Astrocyte (in vitro differentiated cells and primary cell): ENCODE data around the gene GUK1. TPM values are rescaled to one million over a fixed set of nuclear protein-coding genes. Genes with fewer than 3 reads are reported as not detected.

Source experiments
- DNase-seq: peaks from one replicate; pipeline ENCODE4 v3.0.0-alpha.2; 2010; ENCODE audit warnings: low read depth
- FAIRE-seq: peaks from 2 replicates; lab custom pipeline; 2011; peaks lifted over from hg19 to GRCh38; lab: Jason Lieb, UNC
- H2AFZ ChIP-seq: 2 replicates; pipeline ENCODE4 v1.6.0; 2012; ENCODE audit warnings: low read depth, low read length, inconsistent platforms
- H3K27ac ChIP-seq: 2 replicates; pipeline ENCODE4 v1.5.1; 2011; ENCODE audit warnings: low read depth, low read length, inconsistent platforms
- H3K27me3 ChIP-seq: 2 replicates; pipeline ENCODE4 v1.6.0; 2011; ENCODE audit warnings: low read length, inconsistent platforms; ENCODE audit not compliant: insufficient read depth
- H3K36me3 ChIP-seq: 2 replicates; pipeline ENCODE4 v1.5.1; 2011; ENCODE audit warnings: low read length, inconsistent platforms; ENCODE audit not compliant: insufficient read depth
- H3K4me1 ChIP-seq: 2 replicates; pipeline ENCODE4 v1.5.1; 2011; ENCODE audit warnings: low read length, inconsistent platforms; ENCODE audit not compliant: insufficient read depth
- H3K4me2 ChIP-seq: 2 replicates; pipeline ENCODE4 v1.6.0; 2012; ENCODE audit warnings: low read length, inconsistent platforms
- H3K4me3 ChIP-seq: 2 replicates; pipeline ENCODE4 v1.5.1; 2011; ENCODE audit warnings: low read depth, mild to moderate bottlenecking, low read length, inconsistent platforms; ENCODE audit not compliant: insufficient read depth
- H3K79me2 ChIP-seq: 2 replicates; pipeline ENCODE4 v1.6.0; 2012; ENCODE audit warnings: mild to moderate bottlenecking, low read length, inconsistent platforms; ENCODE audit not compliant: insufficient read depth
- H3K9ac ChIP-seq: 2 replicates; pipeline ENCODE4 v1.6.0; 2012; ENCODE audit warnings: mild to moderate bottlenecking, low read length, inconsistent platforms
- H3K9me3 ChIP-seq: 2 replicates; pipeline ENCODE4 v1.5.1; 2012; ENCODE audit warnings: low read depth, mild to moderate bottlenecking, low read length, inconsistent platforms; ENCODE audit not compliant: insufficient read depth
- H4K20me1 ChIP-seq: 2 replicates; pipeline ENCODE4 v1.6.0; 2012; ENCODE audit warnings: low read length, inconsistent platforms; ENCODE audit not compliant: insufficient read depth
- H3K27ac Mint-ChIP-seq: one replicate; pipeline ENCODE4 v1.8.0; 2021; ENCODE audit warnings: mild to moderate bottlenecking, mixed read lengths; ENCODE audit not compliant: unreplicated experiment
- H3K27me3 Mint-ChIP-seq: one replicate; pipeline ENCODE4 v1.8.0; 2021; ENCODE audit warnings: low read depth, mixed read lengths; ENCODE audit not compliant: unreplicated experiment
- H3K36me3 Mint-ChIP-seq: one replicate; pipeline ENCODE4 v1.8.0; 2021; ENCODE audit warnings: low read depth, mixed read lengths; ENCODE audit not compliant: unreplicated experiment
- H3K4me1 Mint-ChIP-seq: one replicate; pipeline ENCODE4 v1.8.0; 2021; ENCODE audit warnings: low read depth, mixed read lengths; ENCODE audit not compliant: unreplicated experiment
- H3K4me3 Mint-ChIP-seq: one replicate; pipeline ENCODE4 v1.8.0; 2021; ENCODE audit warnings: mild to moderate bottlenecking, moderate library complexity, mixed read lengths; ENCODE audit not compliant: unreplicated experiment
- H3K9me3 Mint-ChIP-seq: one replicate; pipeline ENCODE4 v1.8.0; 2021; ENCODE audit warnings: mild to moderate bottlenecking, mixed read lengths; ENCODE audit not compliant: unreplicated experiment
- EZH2 ChIP-seq: IDR thresholded peaks from 2 replicates; pipeline ENCODE4 v1.6.1; 2012; ENCODE audit warnings: mild to moderate bottlenecking, low read length, inconsistent platforms; ENCODE audit not compliant: insufficient read depth
- total RNA-seq: library from RNA; stranded (reverse); gene quantifications from 2 replicates; pipeline ENCODE4 v1.2.1, GENCODE V29; 2021
- TF ChIP-seq, protein P1 (sequence below): IDR thresholded peaks from 2 replicates; pipeline ENCODE4 v1.5.1; 2011; ENCODE audit warnings: low read depth, mild to moderate bottlenecking, inconsistent platforms, low read length, moderate library complexity; ENCODE audit not compliant: insufficient read depth

Gene GUK1
- total RNA-seq, 1 donor from 2014 or later: 214 TPM

- Histone ChIP-seq H3K27ac (no peak overlapping the region), H3K79me2 (peaks cover 100% of the 10 kb centered on the region), H3K36me3 (peaks cover 19% of the 10 kb centered on the region)
These were observed 44.1 kb upstream of the GUK1 start for GRCh38 chr1:228095938-228096337.

GRCh38 chr1:228096416-228097332 lies 43.4 kb upstream of the GUK1 start:
- H3K36me3 Mint-ChIP-seq: peaks cover 17% of the 10 kb centered on the region
- H3K4me3 ChIP-seq: no peak overlapping the region
- no peak for FAIRE-seq

More at GRCh38 chr1:228095938-228096337, 44.1 kb upstream of the GUK1 start:
- Mint-ChIP-seq H3K36me3 (peaks cover 15% of the 10 kb centered on the region), H3K27me3 (no peaks in the 10 kb centered on the region), H3K4me1 (peaks cover 35% of the 10 kb centered on the region), H3K27ac (peak overlapping the region; percentile 58), H3K4me3 (peak overlapping the region; percentile 24), H3K9me3 (peaks cover 3% of the 10 kb centered on the region)
- FAIRE-seq (no peak), DNase-seq (no peak)
- TF ChIP-seq EZH2: no peak
- TF ChIP-seq, protein P1, sequence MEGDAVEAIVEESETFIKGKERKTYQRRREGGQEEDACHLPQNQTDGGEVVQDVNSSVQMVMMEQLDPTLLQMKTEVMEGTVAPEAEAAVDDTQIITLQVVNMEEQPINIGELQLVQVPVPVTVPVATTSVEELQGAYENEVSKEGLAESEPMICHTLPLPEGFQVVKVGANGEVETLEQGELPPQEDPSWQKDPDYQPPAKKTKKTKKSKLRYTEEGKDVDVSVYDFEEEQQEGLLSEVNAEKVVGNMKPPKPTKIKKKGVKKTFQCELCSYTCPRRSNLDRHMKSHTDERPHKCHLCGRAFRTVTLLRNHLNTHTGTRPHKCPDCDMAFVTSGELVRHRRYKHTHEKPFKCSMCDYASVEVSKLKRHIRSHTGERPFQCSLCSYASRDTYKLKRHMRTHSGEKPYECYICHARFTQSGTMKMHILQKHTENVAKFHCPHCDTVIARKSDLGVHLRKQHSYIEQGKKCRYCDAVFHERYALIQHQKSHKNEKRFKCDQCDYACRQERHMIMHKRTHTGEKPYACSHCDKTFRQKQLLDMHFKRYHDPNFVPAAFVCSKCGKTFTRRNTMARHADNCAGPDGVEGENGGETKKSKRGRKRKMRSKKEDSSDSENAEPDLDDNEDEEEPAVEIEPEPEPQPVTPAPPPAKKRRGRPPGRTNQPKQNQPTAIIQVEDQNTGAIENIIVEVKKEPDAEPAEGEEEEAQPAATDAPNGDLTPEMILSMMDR: no peak
- no peak overlapping the region for H3K4me3 ChIP-seq
- H2AFZ ChIP-seq: no peak overlapping the region
- no peaks in the 10 kb centered on the region for H3K27me3 ChIP-seq
- no peaks in the 10 kb centered on the region for H3K4me1 ChIP-seq
- H4K20me1 ChIP-seq: peaks cover 100% of the 10 kb centered on the region
- H3K9me3 ChIP-seq: peaks cover 10% of the 10 kb centered on the region
- H3K4me2 ChIP-seq: no peak overlapping the region
- H3K9ac ChIP-seq: no peak overlapping the region

More at GRCh38 chr1:228096416-228097332, 43.4 kb upstream of the GUK1 start:
- Histone ChIP-seq H3K4me2 (no peak overlapping the region), H3K9ac (no peak overlapping the region), H3K9me3 (peaks cover 10% of the 10 kb centered on the region), H4K20me1 (peaks cover 100% of the 10 kb centered on the region), H3K36me3 (peaks cover 16% of the 10 kb centered on the region), H3K27me3 (no peaks in the 10 kb centered on the region), H2AFZ (no peak overlapping the region), H3K27ac (no peak overlapping the region), H3K4me1 (no peaks in the 10 kb centered on the region), H3K79me2 (peaks cover 99% of the 10 kb centered on the region)
- Mint-ChIP-seq H3K27me3 (no peaks in the 10 kb centered on the region), H3K4me3 (no peak overlapping the region), H3K27ac (no peak overlapping the region), H3K4me1 (peaks cover 33% of the 10 kb centered on the region), H3K9me3 (peaks cover 3% of the 10 kb centered on the region)
- TF ChIP-seq, protein P1: no peak
- TF ChIP-seq EZH2: no peak
- DNase-seq: no peak
